Suprapubic skin (tissue), 4 donors: ENCODE results near the gene CUL5. TPM values are rescaled to one million over a fixed set of nuclear protein-coding genes. Genes with fewer than 3 reads are reported as not detected.
"Not testable (repeated sequence)": the region's sequence is repeated elsewhere in the genome, so short reads cannot be mapped to it uniquely, and the experiment has no call there.

Experiments
- DNase-seq, 2 donors: peaks; one replicate each; pipeline ENCODE4 v3.0.0-alpha.2; 2019; ENCODE audit warnings: low spot score in 2 of 2
- H3K27ac ChIP-seq: fragments of 200-600 bp; sonication (generic); one replicate; pipeline ENCODE4 v1.5.1; 2019
- H3K27me3 ChIP-seq: fragments of 200-600 bp; sonication (generic); one replicate; pipeline ENCODE4 v1.5.1; 2019
- H3K36me3 ChIP-seq: fragments of 200-600 bp; sonication (generic); one replicate; pipeline ENCODE4 v1.5.1; 2019
- H3K4me1 ChIP-seq: fragments of 200-600 bp; sonication (generic); one replicate; pipeline ENCODE4 v1.5.1; 2019
- H3K4me3 ChIP-seq: fragments of 200-600 bp; sonication (generic); one replicate; pipeline ENCODE4 v1.5.1; 2019; ENCODE audit warnings: mild to moderate bottlenecking
- H3K9me3 ChIP-seq: fragments of 200-600 bp; sonication (generic); one replicate; pipeline ENCODE4 v1.5.1; 2019
- EP300 ChIP-seq: sonication (generic); formaldehyde crosslinking; IDR thresholded peaks from one replicate; pipeline ENCODE4 v1.6.1; 2017; ENCODE audit warnings: antibody characterized with exemption
- POLR2A ChIP-seq, 2 donors: fragments of 450-650 bp; IDR thresholded peaks; one replicate each; pipeline ENCODE4 v1.6.1; 2017; ENCODE audit warnings: antibody characterized with exemption in 2 of 2, mild to moderate bottlenecking in 2 of 2, moderate library complexity in 2 of 2
- POLR2AphosphoS5 ChIP-seq, 3 donors: sonication (generic); formaldehyde crosslinking; IDR thresholded peaks; one replicate each; pipeline ENCODE4 v1.6.1; 2017; ENCODE audit warnings: antibody characterized with exemption in 3 of 3
- WGBS: methylation state at CpG from one replicate; pipeline ENCODE4 v1.1.5; 2018; 5-methylcytosine and 5-hydroxymethylcytosine counted together
- total RNA-seq, 4 donors: library from RNA; depleted of rRNA; stranded (reverse); fragments of >200 nt; gene quantifications; one replicate each; pipeline ENCODE4 v1.1.0, GENCODE V29; 2016
- TF ChIP-seq, protein P1 (sequence below), 2 donors: fragments of 200-600 bp in 1 of 2; fragments of 450-650 bp in 1 of 2; sonication (generic) in 1 of 2; IDR thresholded peaks; one replicate each; pipeline ENCODE4 v1.5.1; 2016 to 2019; ENCODE audit warnings: antibody characterized with exemption in 2 of 2, mild to moderate bottlenecking in 1 of 2, moderate library complexity in 1 of 2

The CUL5 gene
- total RNA-seq, 4 donors from 2014 or later, result 24.8 to 59.1 (median 38.4) TPM

DNA sequence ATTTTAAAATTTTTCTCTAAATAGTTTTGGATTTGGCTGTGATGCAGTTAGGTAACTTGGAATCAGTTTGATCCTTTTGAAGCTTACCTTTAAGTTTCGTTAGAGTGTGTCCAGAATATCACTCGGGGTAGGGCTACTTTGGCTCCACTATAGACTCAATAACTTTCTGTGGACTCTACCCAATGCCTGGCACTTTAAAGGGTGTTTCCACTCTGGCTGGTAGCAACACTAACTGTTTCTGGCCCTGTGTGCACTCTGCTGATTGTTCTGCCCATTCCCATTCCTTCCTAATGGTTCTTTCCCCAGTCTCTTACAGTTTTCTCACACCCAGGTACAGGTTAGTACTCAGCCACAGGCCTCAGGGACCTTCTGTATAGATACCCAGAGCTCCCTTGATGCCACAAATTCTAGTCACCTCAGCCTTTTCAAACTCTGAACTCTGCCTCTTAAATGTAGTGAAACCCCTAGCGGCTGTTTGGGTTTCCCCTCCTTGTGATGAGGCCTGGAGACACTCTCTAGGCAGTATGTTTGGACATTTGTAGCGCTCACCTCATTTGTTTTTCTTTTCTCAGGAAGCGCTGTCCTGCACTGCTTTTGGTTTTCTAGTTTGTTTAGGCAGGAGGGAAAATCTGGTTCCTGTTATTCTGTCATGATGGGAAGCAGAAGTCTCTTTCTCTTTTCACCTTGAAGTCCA is 16.8 kb downstream of the CUL5 start:
- DNase-seq, result no peak
- Histone ChIP-seq H3K4me1 (peaks cover 10% of the 10 kb centered on the region), H3K4me3 (no peak overlapping the region), H3K36me3 (no peaks in the 10 kb centered on the region), H3K9me3 (no peaks in the 10 kb centered on the region), H3K27ac (no peak overlapping the region), H3K27me3 (no peaks in the 10 kb centered on the region)
- TF ChIP-seq POLR2A (IDR thresholded peaks at IDR 0.05) (no peak), EP300 (no peak), POLR2AphosphoS5 (IDR thresholded peaks at IDR 0.05) (no peak)
- TF ChIP-seq, protein P1, sequence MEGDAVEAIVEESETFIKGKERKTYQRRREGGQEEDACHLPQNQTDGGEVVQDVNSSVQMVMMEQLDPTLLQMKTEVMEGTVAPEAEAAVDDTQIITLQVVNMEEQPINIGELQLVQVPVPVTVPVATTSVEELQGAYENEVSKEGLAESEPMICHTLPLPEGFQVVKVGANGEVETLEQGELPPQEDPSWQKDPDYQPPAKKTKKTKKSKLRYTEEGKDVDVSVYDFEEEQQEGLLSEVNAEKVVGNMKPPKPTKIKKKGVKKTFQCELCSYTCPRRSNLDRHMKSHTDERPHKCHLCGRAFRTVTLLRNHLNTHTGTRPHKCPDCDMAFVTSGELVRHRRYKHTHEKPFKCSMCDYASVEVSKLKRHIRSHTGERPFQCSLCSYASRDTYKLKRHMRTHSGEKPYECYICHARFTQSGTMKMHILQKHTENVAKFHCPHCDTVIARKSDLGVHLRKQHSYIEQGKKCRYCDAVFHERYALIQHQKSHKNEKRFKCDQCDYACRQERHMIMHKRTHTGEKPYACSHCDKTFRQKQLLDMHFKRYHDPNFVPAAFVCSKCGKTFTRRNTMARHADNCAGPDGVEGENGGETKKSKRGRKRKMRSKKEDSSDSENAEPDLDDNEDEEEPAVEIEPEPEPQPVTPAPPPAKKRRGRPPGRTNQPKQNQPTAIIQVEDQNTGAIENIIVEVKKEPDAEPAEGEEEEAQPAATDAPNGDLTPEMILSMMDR (IDR thresholded peaks at IDR 0.05), result no peak
- 60% methylated on average over 5 of the region's 5 CpGs for WGBS

DNA sequence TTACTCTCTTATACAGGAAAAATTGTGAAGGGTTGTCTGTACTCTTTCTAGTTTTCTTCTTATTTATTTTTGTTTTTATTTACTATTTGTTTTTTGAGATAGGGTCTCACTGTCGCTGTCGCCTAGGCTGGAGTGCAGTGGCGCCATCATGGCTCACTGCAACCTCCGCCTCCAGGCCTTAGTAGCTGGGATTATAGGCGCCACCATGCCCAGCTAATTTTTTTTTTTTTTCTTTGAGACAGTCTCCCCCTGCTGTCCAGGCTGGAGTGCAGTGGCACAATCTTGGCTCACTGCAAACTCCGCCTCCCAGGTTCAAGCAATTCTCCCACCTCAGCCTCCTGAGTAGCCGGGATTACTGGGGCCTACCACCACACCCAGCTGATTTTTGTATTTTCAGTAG is 18.4 kb downstream of the CUL5 start:
- DNase-seq, result no peak
- peaks cover 10% of the 10 kb centered on the region for H3K4me1 ChIP-seq
- H3K27ac ChIP-seq, result no peak overlapping the region
- no peaks in the 10 kb centered on the region for H3K27me3 ChIP-seq
- 97% methylated on average over 7 of the region's 7 CpGs for WGBS
- TF ChIP-seq POLR2AphosphoS5 (IDR thresholded peaks at IDR 0.05) (no peak), EP300 (no peak), POLR2A (IDR thresholded peaks at IDR 0.05) (no peak)
- TF ChIP-seq, protein P1 (IDR thresholded peaks at IDR 0.05), result no peak
- no peak overlapping the region for H3K4me3 ChIP-seq
- H3K36me3 ChIP-seq, result no peaks in the 10 kb centered on the region
- H3K9me3 ChIP-seq, result no peaks in the 10 kb centered on the region

DNA sequence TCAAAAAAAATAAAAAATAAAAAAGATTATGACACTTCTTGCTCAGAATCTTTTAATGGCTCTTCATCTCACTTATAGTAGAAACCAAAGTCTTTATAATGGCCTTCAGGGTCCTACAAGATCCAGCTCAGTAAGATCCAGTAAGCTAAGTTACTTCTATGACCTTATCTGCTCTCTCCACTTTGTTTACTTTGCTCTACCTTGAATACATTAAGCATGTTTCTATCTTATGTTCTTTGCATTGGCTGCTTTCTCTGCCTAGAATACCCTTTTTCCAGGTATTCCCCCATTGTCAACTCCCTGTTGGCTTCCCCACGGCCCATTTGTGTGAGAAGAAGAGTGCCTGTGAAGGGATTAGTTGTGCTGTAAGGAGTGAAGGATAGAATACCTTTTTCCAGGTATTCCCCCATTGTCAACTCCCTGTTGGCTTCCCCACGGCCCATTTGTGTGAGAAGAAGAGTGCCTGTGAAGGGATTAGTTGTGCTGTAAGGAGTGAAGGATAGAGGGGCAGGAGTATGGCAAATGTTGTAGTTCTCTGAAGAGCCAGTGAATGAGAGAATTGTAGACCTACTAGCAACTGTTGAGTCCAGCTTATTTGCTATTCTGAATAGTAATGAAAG is 20.2 kb downstream of the CUL5 start:
- H3K4me1 ChIP-seq, H3K4me3 ChIP-seq, H3K27ac ChIP-seq, H3K9me3 ChIP-seq, H3K36me3 ChIP-seq, DNase-seq, H3K27me3 ChIP-seq: not testable (repeated sequence)
- 94% methylated on average over 2 of the region's 2 CpGs for WGBS

DNA sequence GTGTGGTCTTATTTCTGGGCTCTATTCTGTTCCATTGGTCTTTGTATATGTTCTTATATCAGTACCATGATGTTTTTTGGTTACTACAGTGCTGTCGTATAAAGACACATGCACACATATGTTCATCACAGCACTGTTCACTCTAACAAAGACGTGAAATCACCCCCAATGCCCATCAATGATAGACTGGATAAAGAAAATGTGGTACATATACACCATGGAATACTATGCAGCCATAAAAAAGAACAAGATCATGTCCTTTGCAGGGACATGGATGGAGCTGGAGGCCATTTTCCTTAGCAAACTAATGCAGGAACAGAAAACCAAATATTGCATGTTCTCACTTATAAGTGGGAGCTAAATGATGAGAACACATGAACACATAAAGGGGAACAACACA is 22.9 kb downstream of the CUL5 start:
- WGBS, result 100% methylated on average over 2 of the region's 2 CpGs
- not testable (repeated sequence) for H3K27ac ChIP-seq, H3K4me1 ChIP-seq, H3K27me3 ChIP-seq, DNase-seq, H3K4me3 ChIP-seq, H3K9me3 ChIP-seq
- H3K36me3 ChIP-seq, result peaks cover 24% of the 10 kb centered on the region

DNA sequence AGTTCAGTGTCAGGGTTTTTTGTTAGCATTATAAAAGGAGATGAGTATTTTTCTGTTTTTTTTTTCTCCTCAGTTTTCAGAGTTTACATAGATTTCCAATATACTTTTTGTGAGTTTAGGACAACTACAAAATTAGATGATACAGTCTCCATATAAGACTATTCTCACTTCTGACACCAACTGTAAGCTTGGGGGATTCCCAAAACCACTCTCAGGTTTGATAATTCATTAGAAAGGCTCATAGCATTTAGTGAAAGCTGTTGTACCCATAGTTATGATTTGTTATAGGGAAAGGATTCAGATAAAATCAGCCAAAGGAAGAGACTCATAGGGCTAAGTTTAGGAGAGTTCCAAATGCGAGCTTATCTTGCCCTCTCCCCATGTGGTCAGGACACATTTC is 24.1 kb downstream of the CUL5 start:
- peaks cover 25% of the 10 kb centered on the region for H3K36me3 ChIP-seq
- TF ChIP-seq POLR2A (IDR thresholded peaks at IDR 0.05) (no peak), POLR2AphosphoS5 (IDR thresholded peaks at IDR 0.05) (no peak), EP300 (no peak)
- TF ChIP-seq, protein P1 (IDR thresholded peaks at IDR 0.05), result no peak
- no peak overlapping the region for H3K4me3 ChIP-seq
- WGBS, result 94% methylated on average over 1 of the region's 1 CpG
- DNase-seq, result no peak
- H3K4me1 ChIP-seq, result no peaks in the 10 kb centered on the region
- H3K27me3 ChIP-seq, result no peaks in the 10 kb centered on the region
- H3K9me3 ChIP-seq, result no peaks in the 10 kb centered on the region
- no peak overlapping the region for H3K27ac ChIP-seq

DNA sequence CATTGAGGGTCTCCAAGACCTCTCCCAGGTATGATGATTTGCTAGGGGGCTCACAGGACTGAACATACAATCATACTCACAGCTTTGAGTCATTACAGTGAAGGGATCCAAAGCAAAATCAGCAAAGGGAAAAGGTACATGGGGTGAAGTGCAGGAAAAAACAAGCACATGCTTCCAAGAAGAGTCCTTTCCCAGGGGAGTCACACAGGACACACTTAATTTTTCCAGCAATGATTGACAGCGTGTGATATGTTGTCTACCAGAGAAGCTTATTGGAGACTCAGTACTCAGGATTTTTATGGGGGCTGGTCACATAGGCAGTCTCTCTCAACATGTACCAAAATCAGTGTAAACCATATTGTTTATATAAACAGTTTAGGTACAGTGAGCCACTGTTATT is 25.3 kb downstream of the CUL5 start:
- TF ChIP-seq POLR2AphosphoS5 (IDR thresholded peaks at IDR 0.05) (no peak), POLR2A (IDR thresholded peaks at IDR 0.05) (no peak), EP300 (no peak)
- TF ChIP-seq, protein P1 (IDR thresholded peaks at IDR 0.05), result no peak
- Histone ChIP-seq H3K4me3 (no peak overlapping the region), H3K27ac (no peak overlapping the region), H3K36me3 (peaks cover 25% of the 10 kb centered on the region), H3K4me1 (no peaks in the 10 kb centered on the region), H3K27me3 (no peaks in the 10 kb centered on the region), H3K9me3 (no peaks in the 10 kb centered on the region)
- no peak for DNase-seq
- 82% methylated on average over 1 of the region's 1 CpG for WGBS
